NCI-H69 (cell line): ENCODE measurements around the gene DNAJA2.

ENCODE experiments used
- DNase-seq: peaks from one replicate; lab custom pipeline; 2025; lab: John Stamatoyannopoulos, UW

DNAJA2 gene

DNA sequence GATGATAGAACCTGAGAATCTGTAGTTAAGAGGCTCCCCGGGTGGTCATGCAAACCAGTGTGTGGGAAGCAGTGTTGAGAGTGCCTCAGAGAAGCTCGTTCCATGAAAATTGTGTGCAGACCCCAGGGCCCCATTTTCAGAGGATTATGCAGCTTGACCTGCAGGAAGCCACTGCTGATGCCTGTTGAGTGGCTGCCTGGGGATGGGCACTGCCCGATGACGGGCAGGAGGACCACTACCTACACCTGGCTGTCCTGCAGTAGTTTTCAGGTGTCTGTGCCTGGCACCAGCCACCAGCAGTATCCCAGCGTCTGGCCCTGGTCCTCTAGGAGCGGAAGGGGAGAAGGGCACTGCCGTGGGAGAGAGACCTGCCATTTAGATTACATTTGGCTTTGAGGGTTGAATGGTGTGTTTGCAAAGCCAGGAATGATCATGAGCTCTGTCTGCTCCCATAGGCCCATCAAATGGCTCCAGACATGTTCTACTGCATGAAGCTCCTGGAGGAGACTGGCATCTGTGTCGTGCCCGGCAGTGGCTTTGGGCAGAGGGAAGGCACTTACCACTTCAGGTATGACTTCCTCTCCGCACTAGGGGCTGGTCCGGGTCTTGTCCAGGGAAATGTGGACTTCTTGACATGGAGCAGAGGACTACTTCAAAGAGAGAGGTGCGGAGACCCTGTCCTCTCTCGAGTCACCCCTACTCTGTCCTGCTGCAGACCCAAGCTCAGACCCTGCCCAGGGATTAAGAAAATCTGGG lies 46.8 kb downstream of the DNAJA2 start:
- DNase-seq, result no peak

DNA sequence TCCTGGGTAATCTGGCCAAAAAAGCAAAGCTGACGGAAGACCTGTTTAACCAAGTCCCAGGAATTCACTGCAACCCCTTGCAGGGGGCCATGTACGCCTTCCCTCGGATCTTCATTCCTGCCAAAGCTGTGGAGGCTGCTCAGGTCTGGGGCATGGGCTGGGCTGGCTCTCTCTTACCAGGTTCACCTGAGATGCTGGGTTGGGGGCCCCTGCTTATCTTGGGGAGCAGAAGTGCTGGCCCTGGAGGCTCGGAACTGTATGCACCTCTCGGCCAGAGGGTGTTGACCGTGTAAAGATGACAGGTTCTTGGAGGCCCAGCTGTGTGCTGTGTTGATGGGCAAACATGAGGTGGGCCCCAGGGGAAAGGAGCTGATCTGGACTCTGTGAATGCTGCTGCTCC lies 49.1 kb downstream of the DNAJA2 start:
- DNase-seq, result no peak

DNA sequence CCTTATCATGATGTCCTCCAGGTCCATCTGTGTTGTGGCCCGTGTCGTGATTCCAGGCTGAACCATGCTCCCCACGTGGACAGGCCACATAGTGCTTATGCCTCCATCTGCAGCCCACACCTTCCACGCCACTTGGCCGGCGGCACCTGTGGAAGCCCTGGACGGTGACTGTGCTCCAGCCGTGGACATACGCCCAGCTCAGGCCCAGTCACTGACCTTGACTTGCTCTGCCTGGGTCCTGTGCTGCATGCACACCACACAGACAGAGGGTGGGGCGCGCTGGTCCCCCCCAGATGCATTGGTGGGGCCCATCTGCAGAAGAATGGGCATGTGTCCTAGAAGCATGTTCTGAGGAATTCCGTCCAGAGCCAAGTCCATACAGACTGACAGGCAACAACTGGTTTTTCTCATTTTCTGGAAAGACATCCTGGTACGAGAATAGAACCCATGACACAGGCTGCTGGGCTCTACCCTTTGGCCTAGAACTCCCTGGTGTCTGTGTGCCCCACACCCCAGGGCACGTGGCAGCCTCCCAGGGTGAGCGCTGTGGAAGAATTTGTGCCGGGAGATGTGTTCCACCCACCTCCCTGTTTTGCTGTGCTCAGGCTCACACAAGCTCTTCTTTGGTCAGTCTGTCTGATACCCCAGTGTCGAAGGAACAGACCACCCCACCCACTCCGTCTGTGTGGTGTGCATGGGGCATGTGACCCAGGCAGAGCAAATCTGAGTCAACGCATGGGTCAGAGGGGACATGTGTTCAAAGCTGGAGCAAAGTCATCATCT lies 49.8 kb downstream of the DNAJA2 start:
- no peak for DNase-seq

DNA sequence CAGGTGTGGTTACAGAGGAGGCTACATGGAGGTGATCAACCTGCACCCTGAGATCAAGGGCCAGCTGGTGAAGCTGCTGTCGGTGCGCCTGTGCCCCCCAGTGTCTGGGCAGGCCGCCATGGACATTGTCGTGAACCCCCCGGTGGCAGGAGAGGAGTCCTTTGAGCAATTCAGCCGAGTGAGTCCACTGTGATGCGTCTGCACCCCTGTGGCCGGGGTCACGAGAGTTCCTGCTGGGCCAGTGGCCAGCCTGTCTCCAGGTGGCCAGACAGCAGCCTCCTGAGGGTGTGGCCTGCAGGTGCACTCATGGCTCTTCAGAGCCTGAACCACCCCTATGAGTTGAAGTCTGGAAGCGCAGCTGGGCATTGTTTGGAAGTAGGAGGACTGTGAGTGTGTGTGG lies 51.2 kb downstream of the DNAJA2 start:
- no peak for DNase-seq

DNA sequence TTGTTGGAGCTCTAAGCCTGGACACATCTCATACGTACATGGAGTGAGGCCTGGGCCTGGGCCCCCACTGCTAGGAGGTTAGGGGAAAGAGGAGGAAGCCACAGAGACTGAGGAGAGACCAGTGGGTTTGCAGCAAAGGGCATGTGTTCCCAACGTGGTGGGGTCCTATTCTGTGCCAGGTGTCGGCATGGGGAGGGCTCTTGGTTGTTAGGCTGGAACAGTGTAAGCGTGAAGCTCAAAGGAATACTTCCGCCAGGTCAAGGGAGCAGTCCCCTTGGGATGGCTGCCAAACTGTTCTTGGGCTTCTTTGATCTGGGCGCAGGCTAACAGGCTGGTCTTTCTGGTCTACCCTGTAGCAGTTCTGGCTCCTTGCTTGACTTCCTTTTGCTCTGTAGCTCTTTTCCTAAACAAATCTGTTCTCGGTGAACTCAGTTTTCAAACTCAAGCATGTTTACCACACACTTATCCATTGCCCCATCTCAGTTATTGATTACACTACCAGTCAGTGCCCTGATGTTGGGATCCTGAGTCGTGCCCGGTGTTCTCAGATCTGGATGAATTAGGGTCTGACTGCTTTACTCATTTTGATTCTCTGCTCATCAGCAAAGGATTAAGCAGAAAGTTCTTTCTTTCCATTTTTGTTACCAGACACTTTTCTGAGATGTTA lies 52.9 kb downstream of the DNAJA2 start:
- no peak for DNase-seq

DNA sequence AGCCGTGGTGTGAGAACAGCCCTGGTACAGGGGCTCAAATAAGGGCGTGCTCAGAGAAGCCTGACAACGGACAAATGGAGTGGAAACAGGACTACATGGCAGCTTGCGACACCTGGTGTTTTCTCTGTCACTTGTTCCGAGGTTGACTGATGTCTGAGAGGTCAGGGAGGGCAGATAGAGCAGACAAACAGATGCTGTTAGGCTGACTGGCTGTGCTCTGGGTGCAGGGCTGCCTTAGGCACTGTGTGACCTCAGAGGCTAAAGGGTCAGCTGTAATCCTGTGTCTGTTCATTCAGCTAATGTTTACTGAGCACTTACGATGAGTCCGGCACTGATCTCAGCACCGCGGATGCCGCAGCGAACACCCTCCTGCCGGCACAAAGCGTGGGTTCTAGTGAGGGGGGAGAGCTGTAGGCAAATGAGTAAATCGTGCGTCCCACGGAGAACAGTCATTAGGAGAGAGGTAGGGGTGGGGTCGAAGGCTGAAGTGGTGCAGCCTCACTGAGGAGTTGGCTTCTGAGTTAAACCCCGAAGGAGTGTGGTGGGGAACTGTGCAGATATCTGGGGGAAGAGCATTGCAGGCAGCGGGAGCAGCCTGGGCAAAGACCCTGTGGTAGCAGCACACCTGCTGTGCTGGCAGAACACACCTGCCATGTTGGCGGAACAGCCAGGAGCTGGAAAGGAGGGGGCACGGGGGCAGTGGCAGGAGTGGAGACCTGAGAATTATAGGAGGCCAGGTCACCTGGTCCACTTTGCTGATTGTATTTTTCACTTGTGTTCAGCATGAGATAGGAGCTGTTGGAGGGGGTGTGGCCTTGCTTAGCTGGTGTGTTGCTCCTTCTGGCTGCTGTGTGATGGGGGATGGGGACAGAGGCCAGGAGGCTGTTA lies 54.3 kb downstream of the DNAJA2 start:
- peak; percentile 73 for DNase-seq

DNA sequence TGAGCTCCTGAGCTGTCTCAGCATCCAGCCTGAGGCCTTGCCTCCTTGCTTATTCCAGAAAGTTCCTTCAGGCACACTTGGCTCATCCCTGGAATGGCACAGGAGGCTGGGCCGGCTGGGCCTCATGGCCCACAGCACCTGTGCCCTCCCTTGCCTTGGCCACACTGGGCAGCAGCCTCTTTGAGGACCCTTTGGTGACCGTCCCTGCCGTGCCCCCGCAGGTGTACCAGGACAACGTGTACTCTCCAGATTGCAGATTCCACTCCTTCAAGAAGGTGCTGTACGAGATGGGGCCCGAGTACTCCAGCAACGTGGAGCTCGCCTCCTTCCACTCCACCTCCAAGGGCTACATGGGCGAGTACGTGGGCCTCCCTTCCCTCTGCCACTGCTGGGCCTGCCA lies 55.1 kb downstream of the DNAJA2 start:
- DNase-seq, result no peak

DNA sequence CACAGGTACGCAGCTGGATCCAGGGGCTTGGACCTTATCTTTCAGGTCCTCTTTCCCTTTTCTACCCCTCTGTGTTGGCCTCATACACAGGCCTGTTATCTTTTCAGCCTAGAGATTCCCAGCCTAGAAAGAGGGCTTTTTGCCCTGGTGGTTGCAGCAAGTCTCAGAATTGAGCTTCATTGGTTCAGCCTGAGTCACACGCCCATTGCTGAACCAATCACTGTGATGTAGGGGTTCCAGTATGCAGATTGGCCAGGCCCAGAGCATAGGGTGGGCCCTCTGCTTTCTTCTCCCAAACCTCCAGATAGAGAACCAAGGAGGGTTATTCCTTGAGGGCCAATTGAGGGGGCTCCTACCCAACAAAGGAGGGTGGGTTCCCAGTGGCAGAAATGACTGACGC lies 56.5 kb downstream of the DNAJA2 start:
- DNase-seq, result no peak

DNA sequence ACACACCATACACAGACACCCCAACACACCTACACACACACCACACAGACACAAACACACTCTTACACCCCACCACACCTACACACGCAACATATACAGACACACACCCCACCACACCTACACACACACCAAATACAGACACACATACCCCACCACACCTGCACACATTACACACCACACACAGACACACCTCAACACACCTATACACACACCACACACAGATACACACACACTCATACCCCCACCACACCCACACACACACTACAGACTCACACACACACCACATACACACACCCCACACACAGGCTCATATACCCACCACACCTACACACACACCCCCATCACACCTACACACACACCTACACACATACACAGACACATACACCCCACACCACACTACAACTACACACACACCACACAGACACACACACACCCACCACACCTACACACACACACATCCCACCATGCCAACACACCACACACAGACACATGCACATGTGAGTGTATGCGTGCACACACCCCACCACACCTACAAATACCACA lies 57.9 kb downstream of the DNAJA2 start:
- no peak for DNase-seq

DNA sequence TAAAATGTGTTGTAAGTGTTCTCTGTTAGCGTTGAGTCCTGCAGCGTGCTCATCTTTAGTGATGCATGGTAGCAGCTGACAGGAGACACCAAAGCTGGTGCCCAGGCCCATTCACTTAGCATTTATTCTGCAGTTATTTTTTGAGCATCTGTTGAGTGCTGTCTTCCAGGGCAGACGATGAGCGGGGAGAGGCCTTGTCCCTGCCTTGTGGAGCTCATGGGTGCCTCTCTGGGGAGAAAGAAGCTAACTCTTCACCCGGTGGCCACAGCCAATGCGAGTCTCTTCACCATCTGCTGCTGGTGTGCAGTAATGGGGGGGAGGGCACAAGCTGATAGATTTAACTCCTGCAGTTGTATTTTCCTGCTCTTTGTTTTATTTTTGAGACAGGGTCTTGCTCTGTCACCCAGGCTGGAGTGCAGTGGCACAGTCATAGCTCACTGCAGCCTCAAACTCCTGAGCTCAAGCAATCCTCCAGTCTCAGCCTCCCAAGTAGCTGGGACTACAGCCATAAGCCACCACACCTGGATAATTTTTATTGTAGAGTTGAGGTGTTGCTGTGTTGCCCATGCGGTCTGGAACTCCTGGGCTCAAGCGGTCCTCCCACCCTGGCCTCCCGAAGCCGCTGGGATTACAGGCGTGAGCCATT lies 58.8 kb downstream of the DNAJA2 start:
- DNase-seq, result no peak

DNA sequence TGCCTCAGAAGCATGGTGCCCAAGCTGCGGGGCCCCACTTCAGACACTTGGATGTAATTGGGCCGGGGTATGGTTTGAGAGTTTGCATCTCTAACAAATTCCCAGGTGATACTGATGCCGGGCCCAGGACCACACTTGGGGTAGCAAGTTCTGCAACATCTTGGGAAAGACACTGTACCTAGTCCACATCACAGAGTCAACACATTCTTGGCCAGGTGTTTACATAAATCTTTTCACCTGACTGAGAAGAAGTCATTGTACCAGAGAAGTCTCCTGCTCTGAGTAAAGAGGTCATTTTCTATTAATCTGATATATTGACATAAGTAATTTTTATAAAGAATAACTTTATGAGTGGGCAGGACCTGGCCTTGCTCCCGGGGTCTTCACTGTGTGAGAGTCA lies 61.8 kb downstream of the DNAJA2 start:
- no peak for DNase-seq

DNA sequence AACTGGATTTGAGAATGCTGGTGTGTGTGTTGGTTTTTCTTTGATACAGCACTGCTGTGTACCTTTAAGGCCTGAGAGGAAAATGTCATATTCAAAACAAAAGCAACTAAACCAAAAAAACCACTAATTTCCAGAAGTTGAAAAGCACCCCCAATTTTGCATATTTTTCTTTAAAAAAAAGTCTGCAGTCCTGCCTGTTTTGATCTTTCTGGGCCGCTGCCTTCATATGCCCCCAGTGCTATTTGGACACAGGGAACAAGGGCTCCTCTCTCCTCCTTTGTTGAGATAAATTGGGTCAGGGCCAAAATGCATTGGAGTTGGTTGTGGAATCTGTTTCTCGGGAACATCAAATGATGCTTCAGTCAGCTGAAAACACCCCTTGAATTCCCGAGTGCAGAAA lies 62.4 kb downstream of the DNAJA2 start:
- no peak for DNase-seq

DNA sequence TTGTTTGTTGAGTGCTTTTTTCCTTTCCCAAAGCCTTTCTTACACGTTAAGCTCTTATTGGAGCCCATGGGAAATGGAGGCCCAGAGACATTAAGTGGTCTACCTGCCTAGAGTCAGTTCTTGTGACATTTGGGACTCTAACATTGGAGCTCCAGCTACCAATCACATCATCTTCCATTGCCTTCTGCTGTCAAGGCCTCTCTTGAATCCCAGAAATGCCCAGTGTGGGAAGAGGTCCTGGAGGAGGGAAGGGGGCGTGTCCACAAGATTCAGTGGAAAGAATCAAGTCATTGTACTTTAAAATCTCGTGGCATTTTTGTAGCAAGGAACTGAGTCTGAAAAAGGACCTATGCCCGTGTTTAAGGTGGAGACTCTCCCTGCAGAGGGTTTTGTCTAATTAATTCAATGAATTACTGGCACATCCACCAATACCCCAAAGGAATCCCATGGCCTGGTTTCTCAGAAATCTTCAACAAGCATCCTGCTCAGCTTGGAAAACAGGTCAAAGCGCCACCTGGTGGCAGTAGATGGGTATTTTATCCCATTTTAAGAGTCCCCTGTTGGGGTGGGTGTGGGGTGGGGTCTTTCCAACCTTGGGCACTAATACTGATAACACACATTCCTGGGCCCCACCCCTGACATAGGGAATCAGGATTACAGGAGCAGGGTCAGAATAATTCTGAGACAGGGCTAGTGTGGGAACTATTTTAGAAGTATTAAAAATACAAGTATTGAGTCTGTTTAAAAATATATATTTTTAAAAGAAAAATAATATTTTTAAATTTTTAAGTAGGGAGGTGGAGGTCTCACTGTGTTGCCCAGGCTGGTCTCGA lies 64.7 kb downstream of the DNAJA2 start:
- DNase-seq, result peak; percentile 64

DNA sequence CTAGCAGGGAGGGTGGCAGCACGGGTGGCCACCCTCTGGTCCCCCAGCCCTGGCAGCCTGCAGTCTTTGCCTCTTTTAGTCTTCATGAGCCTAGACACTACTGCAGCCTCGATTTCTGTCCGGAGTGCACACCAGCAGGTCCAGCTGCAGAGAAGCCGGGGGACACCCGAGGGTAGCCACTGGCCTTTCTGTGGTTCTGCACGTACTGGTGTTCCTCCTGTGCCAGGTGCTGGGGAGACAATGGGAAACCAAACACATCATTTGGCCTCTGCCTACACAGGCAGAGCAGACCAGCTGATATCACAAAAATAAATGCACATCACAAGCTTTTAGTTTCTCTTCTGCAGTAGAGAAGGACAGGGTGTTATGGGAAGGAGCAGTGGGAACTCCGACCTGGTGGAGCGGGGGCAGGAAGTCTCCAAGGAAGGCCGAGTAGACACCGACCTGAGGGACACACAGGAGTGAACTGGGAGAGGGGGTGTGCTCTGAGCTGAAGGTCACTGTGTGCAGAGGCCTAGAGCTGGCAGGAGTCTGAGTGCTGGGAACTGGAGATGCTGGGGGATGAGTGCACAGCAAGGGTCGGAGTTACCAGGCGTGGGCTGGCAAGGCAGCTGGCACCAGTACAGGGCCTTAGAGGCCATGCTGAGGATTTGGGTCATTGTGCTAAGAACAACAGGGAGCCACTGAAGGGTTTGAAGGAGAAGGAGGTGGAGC lies 66.3 kb downstream of the DNAJA2 start:
- no peak for DNase-seq

DNA sequence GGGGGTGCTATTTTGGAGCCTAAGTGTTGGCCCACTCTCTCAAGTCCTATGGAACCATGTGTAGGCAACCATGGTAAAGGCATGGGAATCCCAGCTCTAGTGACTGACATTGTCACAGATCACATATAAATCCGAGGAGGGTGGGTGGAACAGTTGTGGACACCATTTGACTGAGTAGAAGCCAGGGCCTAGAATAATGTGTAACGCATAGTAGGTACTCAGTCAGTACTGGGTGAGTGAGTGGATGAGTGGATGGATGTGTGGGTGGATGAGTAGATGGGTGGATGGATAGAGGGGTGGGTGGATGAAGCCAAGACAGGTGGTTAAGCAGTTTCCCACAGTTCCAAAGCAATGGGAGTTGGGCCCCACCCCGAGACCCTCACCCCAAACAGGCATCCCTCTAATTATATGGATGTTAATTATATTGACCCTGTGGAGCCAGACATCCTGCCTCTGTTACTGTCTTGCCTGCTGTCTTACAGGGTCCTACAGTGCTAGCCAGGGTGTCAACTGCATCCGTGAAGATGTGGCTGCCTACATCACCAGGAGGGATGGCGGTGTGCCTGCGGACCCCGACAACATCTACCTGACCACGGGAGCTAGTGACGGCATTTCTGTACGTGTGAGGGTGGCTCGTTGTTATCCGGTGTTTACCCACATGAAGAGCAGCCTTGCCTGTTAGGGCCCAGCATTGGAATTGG lies 67.0 kb downstream of the DNAJA2 start:
- DNase-seq, result no peak
